ENCODE measurements around the gene HSF5. TPM values are rescaled to one million over a fixed set of nuclear protein-coding genes. Genes with fewer than 3 reads are reported as not detected.

The HSF5 gene
- total RNA-seq, 1 experiment from 2014 or later = 0.07 TPM

GRCh38 chr17:58380207-58381123, 107.7 kb downstream of the HSF5 start:
- no peaks in the 10 kb centered on the region for H3K27me3 Mint-ChIP-seq (ENCODE audit: unreplicated experiment)
- peaks cover 5% of the 10 kb centered on the region for H3K36me3 Mint-ChIP-seq (ENCODE audit: insufficient read depth, unreplicated experiment)
- no TSS peak for BruUV-seq (replicated peaks)
- no peak for DNase-seq
- H3K27ac Mint-ChIP-seq (ENCODE audit: unreplicated experiment) = no peak overlapping the region
- no peaks in the 10 kb centered on the region for H3K9me3 Mint-ChIP-seq (ENCODE audit: low read depth, unreplicated experiment)
- intact Hi-C loops (cut with micrococcal nuclease; ENCODE audit: unreplicated experiment) = no loop called here
- H3K4me3 Mint-ChIP-seq (ENCODE audit: low read depth, unreplicated experiment) = no peak overlapping the region
- CTCF ChIA-PET = interaction anchor here (1.2 to 1.3 kb wide), 2 partner anchors 9 to 33 kb away, joined by 3 read pairs; no protein-coding TSS in a partner anchor
- TF ChIP-seq CTCF (IDR thresholded peaks at IDR 0.05; ENCODE audit: unreplicated experiment) = no peak
- H3K4me1 Mint-ChIP-seq (ENCODE audit: low read depth, unreplicated experiment) = peaks cover 67% of the 10 kb centered on the region

GRCh38 chr17:58379511-58379824, 108.7 kb downstream of the HSF5 start:
- Mint-ChIP-seq H3K27ac (ENCODE audit: unreplicated experiment) (no peak overlapping the region), H3K36me3 (ENCODE audit: insufficient read depth, unreplicated experiment) (peaks cover 5% of the 10 kb centered on the region), H3K9me3 (ENCODE audit: low read depth, unreplicated experiment) (no peaks in the 10 kb centered on the region), H3K4me3 (ENCODE audit: low read depth, unreplicated experiment) (no peak overlapping the region), H3K4me1 (ENCODE audit: low read depth, unreplicated experiment) (peaks cover 64% of the 10 kb centered on the region), H3K27me3 (ENCODE audit: unreplicated experiment) (no peaks in the 10 kb centered on the region)
- CTCF ChIA-PET = interaction anchor here (1.3 kb wide), 1 partner anchor 10 kb away, joined by 3 read pairs; no protein-coding TSS in a partner anchor
- no peak for TF ChIP-seq CTCF (IDR thresholded peaks at IDR 0.05; ENCODE audit: unreplicated experiment)
- no TSS peak for BruUV-seq (replicated peaks)
- intact Hi-C loops (cut with micrococcal nuclease; ENCODE audit: unreplicated experiment) = no loop called here
- DNase-seq = no peak

GRCh38 chr17:58378733-58379510, 109.3 kb downstream of the HSF5 start:
- H3K36me3 Mint-ChIP-seq (ENCODE audit: insufficient read depth, unreplicated experiment) = peaks cover 5% of the 10 kb centered on the region
- H3K9me3 Mint-ChIP-seq (ENCODE audit: low read depth, unreplicated experiment) = no peaks in the 10 kb centered on the region
- H3K4me1 Mint-ChIP-seq (ENCODE audit: low read depth, unreplicated experiment) = peaks cover 58% of the 10 kb centered on the region
- CTCF ChIA-PET = interaction anchor here (1.3 kb wide), 1 partner anchor 11 kb away, joined by 3 read pairs; no protein-coding TSS in a partner anchor
- no peaks in the 10 kb centered on the region for H3K27me3 Mint-ChIP-seq (ENCODE audit: unreplicated experiment)
- BruUV-seq (replicated peaks) = no TSS peak
- H3K4me3 Mint-ChIP-seq (ENCODE audit: low read depth, unreplicated experiment) = no peak overlapping the region
- no peak for DNase-seq
- no peak for TF ChIP-seq CTCF (IDR thresholded peaks at IDR 0.05; ENCODE audit: unreplicated experiment)
- no peak overlapping the region for H3K27ac Mint-ChIP-seq (ENCODE audit: unreplicated experiment)
- intact Hi-C loops (cut with micrococcal nuclease; ENCODE audit: unreplicated experiment) = no loop called here

GRCh38 chr17:58377661-58378060, 110.5 kb downstream of the HSF5 start:
- CTCF ChIA-PET = no interaction called here
- no TSS peak for BruUV-seq (replicated peaks)
- no peaks in the 10 kb centered on the region for H3K27me3 Mint-ChIP-seq (ENCODE audit: unreplicated experiment)
- no peaks in the 10 kb centered on the region for H3K9me3 Mint-ChIP-seq (ENCODE audit: low read depth, unreplicated experiment)
- intact Hi-C loops (cut with micrococcal nuclease; ENCODE audit: unreplicated experiment) = no loop called here
- DNase-seq = no peak
- H3K27ac Mint-ChIP-seq (ENCODE audit: unreplicated experiment) = peak overlapping the region; percentile 55
- H3K36me3 Mint-ChIP-seq (ENCODE audit: insufficient read depth, unreplicated experiment) = peaks cover 5% of the 10 kb centered on the region
- peaks cover 54% of the 10 kb centered on the region for H3K4me1 Mint-ChIP-seq (ENCODE audit: low read depth, unreplicated experiment)
- no peak for TF ChIP-seq CTCF (IDR thresholded peaks at IDR 0.05; ENCODE audit: unreplicated experiment)
- no peak overlapping the region for H3K4me3 Mint-ChIP-seq (ENCODE audit: low read depth, unreplicated experiment)

All from Calu3 (cell line).